ACHN (cell line): ENCODE results near the gene SYT15B.
"Not testable (repeated sequence)": the region's sequence is repeated elsewhere in the genome, so short reads cannot be mapped to it uniquely, and the experiment has no call there.

Experiments used
- DNase-seq: peaks from one replicate; pipeline ENCODE4 v3.0.0-alpha.2; 2015
- in situ Hi-C: cut with HindIII; loops from 2 replicates; pipeline ENCODE4 v1.10.0; 2017; ENCODE audit warnings: low sequenced_read_pairs, low pct_ligation_motif_present, low pct_unique_long_range_greater_than_20kb

Gene SYT15B

GRCh38 chr10:47743611-47744550, 19.5 kb downstream of the SYT15B start:
- in situ Hi-C loops: not testable (repeated sequence)
- DNase-seq: peak; percentile 27

GRCh38 chr10:47740868-47741267, 22.5 kb downstream of the SYT15B start:
- in situ Hi-C loops, DNase-seq: not testable (repeated sequence)

GRCh38 chr10:47730911-47731310, 32.5 kb downstream of the SYT15B start:
- in situ Hi-C loops: not testable (repeated sequence)

GRCh38 chr10:47725740-47726139, 37.7 kb downstream of the SYT15B start:
- in situ Hi-C loops, DNase-seq: not testable (repeated sequence)

More at GRCh38 chr10:47730911-47731310, 32.5 kb downstream of the SYT15B start:
- not testable (repeated sequence) for DNase-seq

- in situ Hi-C loops, DNase-seq: not testable (repeated sequence)
These were observed 38.3 kb downstream of the SYT15B start for GRCh38 chr10:47725047-47725446.

GRCh38 chr10:47724119-47724518, 39.3 kb downstream of the SYT15B start:
- DNase-seq, in situ Hi-C loops: not testable (repeated sequence)

GRCh38 chr10:47723362-47723761, 40.0 kb downstream of the SYT15B start:
- in situ Hi-C loops, DNase-seq: not testable (repeated sequence)

GRCh38 chr10:47717011-47717769, 46.2 kb downstream of the SYT15B start:
- in situ Hi-C loops: not testable (repeated sequence)

More at GRCh38 chr10:47717011-47717769, 46.2 kb downstream of the SYT15B start:
- DNase-seq: not testable (repeated sequence)
